ENCODE measurements around the gene ADGRL3.

Gene ADGRL3

GRCh38 chr4:61446941-61447340 is 246.8 kb downstream of the ADGRL3 start:
- Histone ChIP-seq H3K9ac (ENCODE audit: low read length) (no peak overlapping the region), H3K14ac (ENCODE audit: low read length) (no peak overlapping the region)

DNA sequence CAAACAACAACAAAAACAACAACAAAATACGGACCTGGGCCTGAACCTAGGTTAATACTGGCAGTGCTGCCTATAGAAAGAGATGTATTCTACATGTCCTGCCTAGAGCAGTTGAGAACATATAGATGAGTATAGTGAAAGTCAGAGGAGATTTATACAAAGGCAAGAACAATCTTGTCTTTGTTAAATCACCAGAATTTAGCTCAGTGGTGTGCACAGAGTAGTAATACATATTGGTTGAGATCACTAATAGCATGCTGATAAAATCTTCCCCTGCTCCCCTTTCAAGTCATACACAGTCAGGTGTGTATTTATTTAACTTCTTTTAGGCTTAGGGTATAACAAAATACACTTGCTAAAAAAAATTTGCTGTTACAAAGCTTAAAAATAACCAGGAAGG is 247.8 kb downstream of the ADGRL3 start:
- no CpG with 5 or more reads among the region's 1 CpG for WGBS (ENCODE audit: extremely low coverage, insufficient coverage, insufficient read length)
- H4K91ac ChIP-seq (ENCODE audit: low read depth, low read length) = no peak overlapping the region
- no peak overlapping the region for H2AK5ac ChIP-seq (ENCODE audit: low read length)
- H3K4me2 ChIP-seq (ENCODE audit: low read length) = no peak overlapping the region
- H4K8ac ChIP-seq (ENCODE audit: low read depth, low read length) = no peak overlapping the region
- no peak overlapping the region for H3K9ac ChIP-seq (ENCODE audit: low read length)
- H3K27ac ChIP-seq (ENCODE audit: low read depth, low read length) = no peak overlapping the region
- no peaks in the 10 kb centered on the region for H3K36me3 ChIP-seq (ENCODE audit: control insufficient read depth in 1 of 2, insufficient read depth in 2 of 2, low read length in 2 of 2)
- H3K9me3 ChIP-seq (ENCODE audit: insufficient read depth, low read depth, low read length) = no peaks in the 10 kb centered on the region
- no peak overlapping the region for H2AFZ ChIP-seq (ENCODE audit: insufficient read depth, low read length, poor library complexity)
- H3K79me2 ChIP-seq (ENCODE audit: control insufficient read depth, insufficient read depth, low read length, poor library complexity) = no peaks in the 10 kb centered on the region
- no peak overlapping the region for H3K4me3 ChIP-seq (ENCODE audit: low read depth, low read length)
- no peak overlapping the region for H2BK12ac ChIP-seq (ENCODE audit: low read length)
- H3K27me3 ChIP-seq (ENCODE audit: insufficient read depth, low read length) = no peaks in the 10 kb centered on the region
- peaks cover 0 to 2% of the 10 kb centered on the region in 2 experiments for H3K4me1 ChIP-seq (ENCODE audit: control insufficient read depth in 1 of 2, insufficient read depth in 2 of 2, low read length in 2 of 2)
- H2BK120ac ChIP-seq (ENCODE audit: insufficient read depth, low read length, poor library complexity) = no peak overlapping the region
- no peak overlapping the region for H2BK5ac ChIP-seq (ENCODE audit: low read depth, low read length, poor library complexity)
- H3K79me1 ChIP-seq (ENCODE audit: low read length) = no peaks in the 10 kb centered on the region
- H3K14ac ChIP-seq (ENCODE audit: low read length) = no peak overlapping the region
- no peak overlapping the region for H3K23ac ChIP-seq (ENCODE audit: low read length)
- H3K18ac ChIP-seq (ENCODE audit: low read length) = no peak overlapping the region
- H3K4ac ChIP-seq (ENCODE audit: low read depth, low read length) = no peak overlapping the region
- no peak overlapping the region for H4K12ac ChIP-seq (ENCODE audit: low read depth, low read length)
- DNase-seq = no peak

More at GRCh38 chr4:61446941-61447340, 246.8 kb downstream of the ADGRL3 start:
- Histone ChIP-seq H3K79me1 (ENCODE audit: low read length) (no peaks in the 10 kb centered on the region), H3K36me3 (ENCODE audit: control insufficient read depth in 1 of 2, insufficient read depth in 2 of 2, low read length in 2 of 2) (no peaks in the 10 kb centered on the region), H3K27ac (ENCODE audit: low read depth, low read length) (no peak overlapping the region), H3K4me2 (ENCODE audit: low read length) (no peak overlapping the region), H2AK5ac (ENCODE audit: low read length) (no peak overlapping the region), H3K4me3 (ENCODE audit: low read depth, low read length) (no peak overlapping the region), H3K23ac (ENCODE audit: low read length) (no peak overlapping the region), H4K12ac (ENCODE audit: low read depth, low read length) (no peak overlapping the region), H2AFZ (ENCODE audit: insufficient read depth, low read length, poor library complexity) (no peak overlapping the region), H3K27me3 (ENCODE audit: insufficient read depth, low read length) (no peaks in the 10 kb centered on the region), H2BK120ac (ENCODE audit: insufficient read depth, low read length, poor library complexity) (no peak overlapping the region), H3K79me2 (ENCODE audit: control insufficient read depth, insufficient read depth, low read length, poor library complexity) (no peaks in the 10 kb centered on the region), H4K8ac (ENCODE audit: low read depth, low read length) (no peak overlapping the region), H2BK12ac (ENCODE audit: low read length) (no peak overlapping the region), H3K9me3 (ENCODE audit: insufficient read depth, low read depth, low read length) (no peaks in the 10 kb centered on the region), H3K18ac (ENCODE audit: low read length) (no peak overlapping the region), H4K91ac (ENCODE audit: low read depth, low read length) (no peak overlapping the region), H2BK5ac (ENCODE audit: low read depth, low read length, poor library complexity) (no peak overlapping the region), H3K4me1 (ENCODE audit: control insufficient read depth in 1 of 2, insufficient read depth in 2 of 2, low read length in 2 of 2) (peaks cover 0 to 2% of the 10 kb centered on the region in 2 experiments), H3K4ac (ENCODE audit: low read depth, low read length) (no peak overlapping the region)
- DNase-seq = no peak

DNA sequence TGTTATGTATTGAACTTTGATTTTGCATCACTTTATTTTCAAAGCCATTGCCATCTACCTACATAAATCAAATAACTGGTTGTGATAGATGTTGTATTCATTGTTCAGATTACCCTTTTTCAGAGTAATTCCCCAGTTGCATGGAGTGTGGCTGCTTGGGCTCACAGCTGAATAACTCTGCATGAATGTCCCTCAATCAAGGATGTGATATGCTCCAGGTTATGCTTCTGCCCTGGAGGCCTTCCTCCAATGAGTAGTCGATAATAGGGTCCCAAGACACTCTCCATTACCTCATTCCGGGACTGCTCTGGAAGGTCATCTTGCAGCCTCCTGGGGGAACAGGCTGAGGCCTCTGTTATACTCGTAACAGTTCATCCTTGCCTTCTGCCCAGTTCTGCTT is 251.8 kb downstream of the ADGRL3 start:
- H3K18ac ChIP-seq (ENCODE audit: low read length) = no peak overlapping the region
- H3K23ac ChIP-seq (ENCODE audit: low read length) = no peak overlapping the region
- no peak overlapping the region for H3K4me3 ChIP-seq (ENCODE audit: low read depth, low read length)
- H3K27ac ChIP-seq (ENCODE audit: low read depth, low read length) = no peak overlapping the region
- no CpG with 5 or more reads among the region's 3 CpGs for WGBS (ENCODE audit: extremely low coverage, insufficient coverage, insufficient read length)
- no peak overlapping the region for H2AK5ac ChIP-seq (ENCODE audit: low read length)
- no peaks in the 10 kb centered on the region for H3K36me3 ChIP-seq (ENCODE audit: control insufficient read depth in 1 of 2, insufficient read depth in 2 of 2, low read length in 2 of 2)
- no peak overlapping the region for H2BK120ac ChIP-seq (ENCODE audit: insufficient read depth, low read length, poor library complexity)
- no peak overlapping the region for H2AFZ ChIP-seq (ENCODE audit: insufficient read depth, low read length, poor library complexity)
- no peak overlapping the region for H2BK5ac ChIP-seq (ENCODE audit: low read depth, low read length, poor library complexity)
- no peak overlapping the region for H2BK12ac ChIP-seq (ENCODE audit: low read length)
- no peaks in the 10 kb centered on the region for H3K79me2 ChIP-seq (ENCODE audit: control insufficient read depth, insufficient read depth, low read length, poor library complexity)
- H3K9me3 ChIP-seq (ENCODE audit: insufficient read depth, low read depth, low read length) = no peaks in the 10 kb centered on the region
- no peaks in the 10 kb centered on the region for H3K27me3 ChIP-seq (ENCODE audit: insufficient read depth, low read length)
- no peak overlapping the region for H3K9ac ChIP-seq (ENCODE audit: low read length)
- no peak overlapping the region for H4K91ac ChIP-seq (ENCODE audit: low read depth, low read length)
- H3K79me1 ChIP-seq (ENCODE audit: low read length) = no peaks in the 10 kb centered on the region
- H3K4me2 ChIP-seq (ENCODE audit: low read length) = no peak overlapping the region
- no peak for DNase-seq
- no peak overlapping the region for H3K4ac ChIP-seq (ENCODE audit: low read depth, low read length)
- H4K12ac ChIP-seq (ENCODE audit: low read depth, low read length) = no peak overlapping the region
- no peak overlapping the region for H4K8ac ChIP-seq (ENCODE audit: low read depth, low read length)
- no peaks in the 10 kb centered on the region for H3K4me1 ChIP-seq (ENCODE audit: control insufficient read depth in 1 of 2, insufficient read depth in 2 of 2, low read length in 2 of 2)
- no peak overlapping the region for H3K14ac ChIP-seq (ENCODE audit: low read length)

GRCh38 chr4:61461956-61462355 is 261.8 kb downstream of the ADGRL3 start:
- Histone ChIP-seq H3K79me2 (ENCODE audit: control insufficient read depth, insufficient read depth, low read length, poor library complexity) (no peaks in the 10 kb centered on the region), H3K9ac (ENCODE audit: low read length) (no peak overlapping the region), H3K18ac (ENCODE audit: low read length) (no peak overlapping the region), H4K12ac (ENCODE audit: low read depth, low read length) (no peak overlapping the region), H3K4me3 (ENCODE audit: low read depth, low read length) (no peak overlapping the region), H3K27ac (ENCODE audit: low read depth, low read length) (no peak overlapping the region), H3K4ac (ENCODE audit: low read depth, low read length) (no peak overlapping the region), H3K9me3 (ENCODE audit: insufficient read depth, low read depth, low read length) (no peaks in the 10 kb centered on the region), H3K23ac (ENCODE audit: low read length) (no peak overlapping the region), H3K79me1 (ENCODE audit: low read length) (no peaks in the 10 kb centered on the region), H2AFZ (ENCODE audit: insufficient read depth, low read length, poor library complexity) (no peak overlapping the region), H3K4me1 (ENCODE audit: control insufficient read depth in 1 of 2, insufficient read depth in 2 of 2, low read length in 2 of 2) (no peaks in the 10 kb centered on the region), H2AK5ac (ENCODE audit: low read length) (no peak overlapping the region), H2BK12ac (ENCODE audit: low read length) (no peak overlapping the region), H2BK5ac (ENCODE audit: low read depth, low read length, poor library complexity) (no peak overlapping the region), H2BK120ac (ENCODE audit: insufficient read depth, low read length, poor library complexity) (no peak overlapping the region), H3K27me3 (ENCODE audit: insufficient read depth, low read length) (no peaks in the 10 kb centered on the region), H3K36me3 (ENCODE audit: control insufficient read depth in 1 of 2, insufficient read depth in 2 of 2, low read length in 2 of 2) (no peaks in the 10 kb centered on the region), H3K4me2 (ENCODE audit: low read length) (no peak overlapping the region), H4K8ac (ENCODE audit: low read depth, low read length) (no peak overlapping the region), H3K14ac (ENCODE audit: low read length) (no peak overlapping the region), H4K91ac (ENCODE audit: low read depth, low read length) (no peak overlapping the region)
- no CpG with 5 or more reads among the region's 1 CpG for WGBS (ENCODE audit: extremely low coverage, insufficient coverage, insufficient read length)
- DNase-seq = no peak

Data from trophoblast cell (in vitro differentiated cells and primary cell).